ENCODE measurements around the gene EVC2. TPM values are rescaled to one million over a fixed set of nuclear protein-coding genes. Genes with fewer than 3 reads are reported as not detected.

EVC2 gene
- total RNA-seq, 2 donors from 2014 or later, result 8.6 to 13.2 TPM

- intact Hi-C loops (cut with DNase I), result no loop called here
- DNase-seq (peak; percentile 59 to 87 (median 85)), ATAC-seq (peak; percentile 40)
- WGBS, 2 donors, result 59 to 73% methylated on average over 15 to 25 of the region's 26 CpGs
- no peak overlapping the region for H3K27ac ChIP-seq
- H3K9me3 ChIP-seq, result no peaks in the 10 kb centered on the region
- H3K4me3 ChIP-seq, result no peak overlapping the region
- H3K27me3 ChIP-seq, result no peaks in the 10 kb centered on the region
- H3K4me1 ChIP-seq, result peaks cover 4% of the 10 kb centered on the region
- TF ChIP-seq CTCF (IDR thresholded peaks at IDR 0.05) (no peak), POLR2A (IDR thresholded peaks at IDR 0.05) (no peak)
- peaks cover 0 to 3% of the 10 kb centered on the region in 2 donors for H3K36me3 ChIP-seq (replicated peaks in 1 of 2; ENCODE audit: insufficient read depth in 1 of 2, low read depth in 2 of 2)
Observed at GRCh38 chr4:5752376-5753184, 44.2 kb upstream of the EVC2 start.

GRCh38 chr4:5751666-5752375 is 43.5 kb upstream of the EVC2 start:
- Histone ChIP-seq H3K27me3 (no peaks in the 10 kb centered on the region), H3K4me1 (peaks cover 4% of the 10 kb centered on the region), H3K4me3 (no peak overlapping the region), H3K27ac (no peak overlapping the region), H3K9me3 (no peaks in the 10 kb centered on the region), H3K36me3 (replicated peaks in 1 of 2; ENCODE audit: insufficient read depth in 1 of 2, low read depth in 2 of 2) (peaks cover 0 to 3% of the 10 kb centered on the region in 2 donors)
- intact Hi-C loops (cut with DNase I), result no loop called here
- TF ChIP-seq CTCF (IDR thresholded peaks at IDR 0.05) (no peak), POLR2A (IDR thresholded peaks at IDR 0.05) (no peak)
- ATAC-seq, result no peak
- WGBS, 2 donors, result 84 to 90% methylated on average over 9 to 14 of the region's 14 CpGs
- DNase-seq, result no peak

- Histone ChIP-seq H3K27ac (no peak overlapping the region), H3K4me3 (no peak overlapping the region), H3K4me1 (peaks cover 4% of the 10 kb centered on the region), H3K27me3 (no peaks in the 10 kb centered on the region), H3K9me3 (no peaks in the 10 kb centered on the region), H3K36me3 (replicated peaks in 1 of 2; ENCODE audit: insufficient read depth in 1 of 2, low read depth in 2 of 2) (peaks cover 0 to 2% of the 10 kb centered on the region in 2 donors)
- WGBS, 2 donors, result 84 to 86% methylated on average over 17 of the region's 17 CpGs
- no peak for ATAC-seq
- no peak for DNase-seq
- TF ChIP-seq CTCF (IDR thresholded peaks at IDR 0.05), result no peak
- intact Hi-C loops (cut with DNase I), result no loop called here
Observed at GRCh38 chr4:5750946-5751665, 42.7 kb upstream of the EVC2 start.

- TF ChIP-seq CTCF (IDR thresholded peaks at IDR 0.05) (no peak), POLR2A (IDR thresholded peaks at IDR 0.05) (no peak)
- peaks cover 0 to 2% of the 10 kb centered on the region in 2 donors for H3K36me3 ChIP-seq (replicated peaks in 1 of 2; ENCODE audit: insufficient read depth in 1 of 2, low read depth in 2 of 2)
- WGBS, 2 donors, result 92% methylated on average over 10 of the region's 10 CpGs
- intact Hi-C loops (cut with DNase I), result no loop called here
- H3K4me3 ChIP-seq, result no peak overlapping the region
- DNase-seq (no peak), ATAC-seq (no peak)
- no peak overlapping the region for H3K27ac ChIP-seq
- no peaks in the 10 kb centered on the region for H3K27me3 ChIP-seq
- H3K9me3 ChIP-seq, result no peaks in the 10 kb centered on the region
- peaks cover 4% of the 10 kb centered on the region for H3K4me1 ChIP-seq
Observed at GRCh38 chr4:5750052-5750945, 41.9 kb upstream of the EVC2 start.

Measured in body of pancreas (tissue), 4 donors.